Pancreas (tissue), 10 donors: ENCODE results near the gene NR6A1. TPM values are rescaled to one million over a fixed set of nuclear protein-coding genes. Genes with fewer than 3 reads are reported as not detected.
A peak's percentile ranks its signal among the peaks of the same experiment; 100 is the strongest.

ENCODE experiments used
- ATAC-seq, 4 donors: fragments of 200-7000 bp; cut with Tn5 transposase; one replicate each; pipeline versions ENCODE4 v1.8.0 to v1.9.1; 2020; ENCODE audit warnings: mild to moderate bottlenecking in 4 of 4, moderate library complexity in 4 of 4
- DNase-seq, 6 donors: peaks; one replicate each; pipeline ENCODE4 v3.0.0-alpha.2; 2020
- FAIRE-seq: peaks from 2 replicates; lab custom pipeline; 2012; peaks lifted over from hg19 to GRCh38; lab: Jason Lieb, UNC
- H3K27ac ChIP-seq, 4 donors: fragments of 200-600 bp; sonication (generic); 1 replicate in 3 of 4; 2 replicates in 1 of 4; pipeline versions ENCODE4 v1.5.0 to v1.8.0; 2020
- H3K27me3 ChIP-seq, 4 donors: fragments of 200-600 bp; one replicate each; pipeline ENCODE4 v1.8.0; 2021
- H3K36me3 ChIP-seq, 3 donors: fragments of 200-600 bp; sonication (generic) in 1 of 3; one replicate each; pipeline versions ENCODE4 v1.5.0 to v1.8.0; 2020 to 2021
- H3K4me1 ChIP-seq, 3 donors: fragments of 200-600 bp; one replicate each; pipeline ENCODE4 v1.8.0; 2021
- H3K4me3 ChIP-seq, 4 donors: fragments of 200-600 bp; sonication (generic) in 2 of 4; one replicate each; pipeline versions ENCODE4 v1.5.0 to v1.8.0; 2020 to 2021
- H3K9me3 ChIP-seq, 4 donors: fragments of 200-600 bp; one replicate each; pipeline ENCODE4 v1.8.0; 2021
- CTCF ChIP-seq, 4 donors: fragments of 200-600 bp; sonication (generic) in 3 of 4; IDR thresholded peaks; one replicate each; pipeline versions ENCODE4 v1.5.0 to v1.8.0; 2021; ENCODE audit warnings: antibody characterized with exemption in 4 of 4
- whole genome bisulfite sequencing, 2 donors: extraction: QIAGEN DNeasy Blood & Tissue Kit; methylation state at CpG; one replicate each; pipeline ENCODE4 v1.1.7; 2013; 5-methylcytosine and 5-hydroxymethylcytosine counted together
- intact Hi-C, 3 donors: fragments of 100-400 bp; cut with DNase I; formaldehyde crosslinking; loops; one replicate each; pipeline versions ENCODE4 v1.11.1 to v1.14.2; 2022
- polyA plus RNA-seq, 2 donors: library from polyadenylated mRNA; stranded (reverse); fragments of 200-250 nt; gene quantifications; one replicate each; pipeline ENCODE4 v1.2.3, GENCODE V29; 2013
- total RNA-seq, 6 donors: library from RNA; stranded (reverse); fragmentation: NEBNext Ultra II Directional in 4 of 6; extraction: Animal tissue kit (Norgen Biotek cat#: 25700) in 4 of 6; gene quantifications; one replicate each; pipeline versions ENCODE4 v1.2.1 to v1.2.4, GENCODE V29; 2021 to 2023
- donor health status: healthy with polysubstance abuse.
- donor health status: DM: no; HTN: no; CAD: no; lungs with moderate emphysema.
- donor health status: DM: no; HTN: no; CAD: no.
- donor health status: control.
- donor health status: control.
- donor health status: Bipolar disorder and iron deficiency.
- donor health status: DM: yes; HTN: yes; CAD: no.
- donor health status: DM: no; HTN: no; CAD: no.
- donor health status: DM: no; HTN: no; CAD: no.
- donor health status: DM: yes; HTN: yes; CAD: no.

NR6A1 gene
- total and polyA plus RNA-seq, 8 donors: 2.1 to 3.9 (median 2.6) TPM

DNA sequence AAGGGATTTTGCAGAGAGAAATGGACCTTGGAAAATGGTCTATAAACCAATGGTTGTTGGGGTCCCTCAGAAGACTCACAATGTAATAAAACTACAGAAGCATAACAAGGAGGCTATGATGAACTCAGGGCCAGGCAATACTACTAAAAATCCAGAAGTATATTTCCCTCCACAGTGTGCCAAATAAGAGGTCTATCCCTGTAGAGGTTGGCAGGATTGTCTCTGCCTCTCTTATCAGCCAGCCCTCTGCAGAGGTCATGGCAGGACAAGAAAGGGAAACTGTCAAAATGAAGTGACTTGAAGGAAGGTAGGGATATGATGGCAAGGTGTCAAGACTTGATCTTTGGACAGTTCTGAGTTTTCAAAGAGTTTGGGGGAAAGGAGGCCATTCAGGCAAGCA is 148.2 kb downstream of the NR6A1 start:
- peaks cover 0 to 9% (median 6%) of the 10 kb centered on the region in 3 donors for H3K4me1 ChIP-seq
- no peak for FAIRE-seq
- intact Hi-C loops: no loop called here
- no peaks in the 10 kb centered on the region for H3K9me3 ChIP-seq
- H3K36me3 ChIP-seq: no peaks in the 10 kb centered on the region
- no peak for ATAC-seq
- H3K27me3 ChIP-seq: no peaks in the 10 kb centered on the region
- TF ChIP-seq CTCF (IDR thresholded peaks at IDR 0.05): no peak
- DNase-seq: no peak
- H3K27ac ChIP-seq: no peak overlapping the region
- no peak overlapping the region for H3K4me3 ChIP-seq

GRCh38 chr9:124621371-124622328 is 149.5 kb downstream of the NR6A1 start:
- DNase-seq (no peak), ATAC-seq (peak in 2 of 4 donors; percentile 15 to 24), FAIRE-seq (no peak)
- WGBS, 2 donors: 52 to 62% methylated on average over 11 of the region's 11 CpGs
- Histone ChIP-seq H3K36me3 (no peaks in the 10 kb centered on the region), H3K27me3 (no peaks in the 10 kb centered on the region), H3K9me3 (no peaks in the 10 kb centered on the region), H3K27ac (peak overlapping the region in 3 of 4 donors; percentile 18 to 57 (median 42)), H3K4me3 (no peak overlapping the region), H3K4me1 (peaks cover 0 to 10% (median 9%) of the 10 kb centered on the region in 3 donors)
- TF ChIP-seq CTCF (IDR thresholded peaks at IDR 0.05): no peak
- intact Hi-C loops: no loop called here

DNA sequence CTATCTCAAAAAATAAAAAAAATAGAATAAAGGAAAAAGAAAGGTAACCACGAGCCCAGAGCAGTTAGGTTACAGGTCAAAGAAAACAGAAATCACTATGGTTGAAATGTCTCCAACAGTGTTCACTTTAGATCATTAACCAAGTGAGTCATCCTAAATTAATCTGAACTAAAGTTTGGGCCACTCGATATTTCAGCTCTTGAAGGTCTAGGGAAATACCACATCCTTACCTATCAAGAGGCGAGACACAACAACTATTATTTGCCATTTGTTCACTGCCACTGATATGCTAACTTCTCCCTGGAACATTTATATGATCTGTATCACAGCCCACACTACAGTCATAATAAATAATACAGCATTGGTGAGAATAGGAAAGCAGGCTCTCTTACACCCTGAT is 152.6 kb downstream of the NR6A1 start:
- Histone ChIP-seq H3K9me3 (no peaks in the 10 kb centered on the region), H3K27ac (peak overlapping the region in 2 of 4 donors; percentile 45 to 58), H3K4me3 (no peak overlapping the region), H3K36me3 (no peaks in the 10 kb centered on the region), H3K4me1 (peaks cover 0 to 10% (median 9%) of the 10 kb centered on the region in 3 donors), H3K27me3 (no peaks in the 10 kb centered on the region)
- intact Hi-C loops: loop anchor here in 2 of 3 donors (5.0 kb wide), 1 partner anchor 94 kb away; no protein-coding TSS in a partner anchor
- 31 to 48% methylated on average over 3 of the region's 3 CpGs for WGBS, 2 donors
- ATAC-seq: peak; percentile 57 to 79 (median 74)
- TF ChIP-seq CTCF (IDR thresholded peaks at IDR 0.05): no peak
- FAIRE-seq: no peak
- no peak for DNase-seq

GRCh38 chr9:124617477-124618141 is 153.5 kb downstream of the NR6A1 start:
- WGBS, 2 donors: 6 to 7% methylated on average over 3 of the region's 3 CpGs
- ATAC-seq (peak; percentile 86 to 96 (median 92)), DNase-seq (peak; percentile 49 to 88 (median 78)), FAIRE-seq (no peak)
- TF ChIP-seq CTCF (IDR thresholded peaks at IDR 0.05): peak; percentile 68 to 88 (median 80)
- Histone ChIP-seq H3K4me1 (peaks cover 0 to 10% (median 9%) of the 10 kb centered on the region in 3 donors), H3K36me3 (no peaks in the 10 kb centered on the region), H3K4me3 (no peak overlapping the region), H3K27ac (peak overlapping the region in 2 of 4 donors; percentile 45 to 58), H3K27me3 (no peaks in the 10 kb centered on the region), H3K9me3 (no peaks in the 10 kb centered on the region)
- intact Hi-C loops: loop anchor here in 2 of 3 donors (5.0 kb wide), 1 partner anchor 95 kb away; no protein-coding TSS in a partner anchor
